ENCODE data around the gene ZNRF2.

DNA sequence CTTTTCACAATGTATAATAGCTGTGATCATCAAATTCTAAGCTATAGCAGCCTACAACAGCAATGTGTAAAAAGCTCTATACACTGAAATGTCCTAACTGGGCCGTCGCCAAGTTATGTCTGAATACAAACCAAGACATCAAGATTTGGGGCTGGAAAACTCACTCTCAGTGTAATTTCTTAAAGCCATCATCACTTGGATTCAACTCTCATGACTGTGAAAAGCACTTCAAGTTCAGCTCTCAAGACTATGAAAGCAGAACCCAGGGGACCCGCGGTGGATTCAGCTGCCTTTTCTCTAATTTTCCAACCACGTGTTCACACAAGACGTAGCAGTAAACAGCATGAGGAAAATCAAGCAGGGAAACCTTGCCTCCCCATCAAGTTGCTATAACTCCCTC is 15.8 kb upstream of the ZNRF2 start:
- TF ChIP-seq EZH2 (IDR thresholded peaks at IDR 0.05; ENCODE audit: borderline replicate concordance, low read depth, low read length, severe bottlenecking), result no peak
- no peak for TF ChIP-seq JUN (IDR thresholded peaks at IDR 0.05; ENCODE audit: borderline replicate concordance, insufficient read depth, insufficient read length, low read depth)
- TF ChIP-seq, protein P1, sequence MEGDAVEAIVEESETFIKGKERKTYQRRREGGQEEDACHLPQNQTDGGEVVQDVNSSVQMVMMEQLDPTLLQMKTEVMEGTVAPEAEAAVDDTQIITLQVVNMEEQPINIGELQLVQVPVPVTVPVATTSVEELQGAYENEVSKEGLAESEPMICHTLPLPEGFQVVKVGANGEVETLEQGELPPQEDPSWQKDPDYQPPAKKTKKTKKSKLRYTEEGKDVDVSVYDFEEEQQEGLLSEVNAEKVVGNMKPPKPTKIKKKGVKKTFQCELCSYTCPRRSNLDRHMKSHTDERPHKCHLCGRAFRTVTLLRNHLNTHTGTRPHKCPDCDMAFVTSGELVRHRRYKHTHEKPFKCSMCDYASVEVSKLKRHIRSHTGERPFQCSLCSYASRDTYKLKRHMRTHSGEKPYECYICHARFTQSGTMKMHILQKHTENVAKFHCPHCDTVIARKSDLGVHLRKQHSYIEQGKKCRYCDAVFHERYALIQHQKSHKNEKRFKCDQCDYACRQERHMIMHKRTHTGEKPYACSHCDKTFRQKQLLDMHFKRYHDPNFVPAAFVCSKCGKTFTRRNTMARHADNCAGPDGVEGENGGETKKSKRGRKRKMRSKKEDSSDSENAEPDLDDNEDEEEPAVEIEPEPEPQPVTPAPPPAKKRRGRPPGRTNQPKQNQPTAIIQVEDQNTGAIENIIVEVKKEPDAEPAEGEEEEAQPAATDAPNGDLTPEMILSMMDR (IDR thresholded peaks at IDR 0.05; ENCODE audit: extremely low read depth in 1 of 2, insufficient read depth in 1 of 2, low read depth in 1 of 2, low read length in 2 of 2), result no peak
- TF ChIP-seq POLR2AphosphoS5 (IDR thresholded peaks at IDR 0.05; ENCODE audit: insufficient read depth, low read depth, low read length), result no peak
- TF ChIP-seq MAX (IDR thresholded peaks at IDR 0.05; ENCODE audit: insufficient read depth, insufficient read length), result no peak
- no peak for TF ChIP-seq POLR2A (IDR thresholded peaks at IDR 0.05; ENCODE audit: low read depth, low read length)
- no peak for TF ChIP-seq GATA2 (IDR thresholded peaks at IDR 0.05; ENCODE audit: insufficient read depth, insufficient read length, low read depth, low read length)
- TF ChIP-seq MYC (IDR thresholded peaks at IDR 0.05; ENCODE audit: low read depth, low read length), result no peak

All from endothelial cell of umbilical vein (primary cell).